Measurements from ENCODE around the gene TRIM47. TPM values are rescaled to one million over a fixed set of nuclear protein-coding genes. Genes with fewer than 3 reads are reported as not detected.
"Not testable (repeated sequence)": the region's sequence is repeated elsewhere in the genome, so short reads cannot be mapped to it uniquely, and the experiment has no call there.

Gene TRIM47
- total RNA-seq, 2 donors from 2014 or later, result 1.6 to 2.7 TPM

- no peak overlapping the region for H3K4me3 Mint-ChIP-seq
- H3K4me1 ChIP-seq (ENCODE audit: control insufficient read depth, insufficient read depth, low read length), result peaks cover 5% of the 10 kb centered on the region
- peaks cover 17% of the 10 kb centered on the region for H3K27me3 Mint-ChIP-seq (ENCODE audit: insufficient read depth)
- peak overlapping the region; percentile 24 for H3K27ac ChIP-seq (ENCODE audit: low read depth, low read length)
- TF ChIP-seq, protein P1, sequence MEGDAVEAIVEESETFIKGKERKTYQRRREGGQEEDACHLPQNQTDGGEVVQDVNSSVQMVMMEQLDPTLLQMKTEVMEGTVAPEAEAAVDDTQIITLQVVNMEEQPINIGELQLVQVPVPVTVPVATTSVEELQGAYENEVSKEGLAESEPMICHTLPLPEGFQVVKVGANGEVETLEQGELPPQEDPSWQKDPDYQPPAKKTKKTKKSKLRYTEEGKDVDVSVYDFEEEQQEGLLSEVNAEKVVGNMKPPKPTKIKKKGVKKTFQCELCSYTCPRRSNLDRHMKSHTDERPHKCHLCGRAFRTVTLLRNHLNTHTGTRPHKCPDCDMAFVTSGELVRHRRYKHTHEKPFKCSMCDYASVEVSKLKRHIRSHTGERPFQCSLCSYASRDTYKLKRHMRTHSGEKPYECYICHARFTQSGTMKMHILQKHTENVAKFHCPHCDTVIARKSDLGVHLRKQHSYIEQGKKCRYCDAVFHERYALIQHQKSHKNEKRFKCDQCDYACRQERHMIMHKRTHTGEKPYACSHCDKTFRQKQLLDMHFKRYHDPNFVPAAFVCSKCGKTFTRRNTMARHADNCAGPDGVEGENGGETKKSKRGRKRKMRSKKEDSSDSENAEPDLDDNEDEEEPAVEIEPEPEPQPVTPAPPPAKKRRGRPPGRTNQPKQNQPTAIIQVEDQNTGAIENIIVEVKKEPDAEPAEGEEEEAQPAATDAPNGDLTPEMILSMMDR (conservative IDR thresholded peaks at IDR 0.05), result no peak
- no peak overlapping the region for H3K4me3 ChIP-seq (ENCODE audit: low read length)
- no peaks in the 10 kb centered on the region for H3K9me3 ChIP-seq (ENCODE audit: control insufficient read depth, low read length)
- no peaks in the 10 kb centered on the region for H3K36me3 Mint-ChIP-seq (ENCODE audit: low read depth)
- 83 to 100% methylated on average over 1 to 13 of the region's 13 CpGs for WGBS, 2 experiments (ENCODE audit: insufficient coverage in 1 of 2, insufficient read length in 1 of 2)
- peaks cover 14% of the 10 kb centered on the region for H3K27me3 ChIP-seq (ENCODE audit: control insufficient read depth, insufficient read depth, low read length, poor library complexity, severe bottlenecking)
- peaks cover 23% of the 10 kb centered on the region for H3K4me1 Mint-ChIP-seq
- H3K27ac Mint-ChIP-seq, result no peak overlapping the region
- H3K9ac ChIP-seq (ENCODE audit: extremely low read depth, low read length, poor library complexity, severe bottlenecking), result no peak overlapping the region
- no peaks in the 10 kb centered on the region for H3K36me3 ChIP-seq (ENCODE audit: control insufficient read depth, insufficient read depth, low read length)
- peak; percentile 76 for DNase-seq
- H3K9me3 Mint-ChIP-seq, result no peaks in the 10 kb centered on the region
Observed at GRCh38 chr17:75872434-75873351, 5.7 kb downstream of the TRIM47 start.

DNA sequence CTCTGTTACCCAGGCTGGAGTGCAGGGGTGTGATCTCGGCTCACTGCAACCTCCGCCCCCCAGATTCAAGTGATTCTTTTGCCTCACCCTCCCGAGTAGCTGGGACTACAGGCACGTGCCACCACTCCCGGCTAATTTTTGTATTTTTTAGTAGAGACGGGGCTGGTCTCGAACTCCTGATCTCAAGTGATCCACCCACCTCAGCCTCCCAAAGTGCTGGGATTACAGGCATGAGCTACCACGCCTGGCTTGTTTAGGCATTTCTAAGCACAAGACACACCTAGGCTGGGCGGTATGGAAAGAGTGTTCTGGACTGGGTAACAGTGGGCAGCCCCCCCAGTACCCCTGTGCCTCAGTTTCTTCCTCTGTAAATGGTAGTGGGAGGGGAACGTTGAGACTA is 8.2 kb downstream of the TRIM47 start:
- H3K4me3 ChIP-seq (ENCODE audit: low read length); H3K27me3 ChIP-seq (ENCODE audit: control insufficient read depth, insufficient read depth, low read length, poor library complexity, severe bottlenecking); H3K9me3 Mint-ChIP-seq; H3K4me3 Mint-ChIP-seq; H3K4me1 ChIP-seq (ENCODE audit: control insufficient read depth, insufficient read depth, low read length); H3K9ac ChIP-seq (ENCODE audit: extremely low read depth, low read length, poor library complexity, severe bottlenecking); H3K9me3 ChIP-seq (ENCODE audit: control insufficient read depth, low read length); H3K36me3 ChIP-seq (ENCODE audit: control insufficient read depth, insufficient read depth, low read length); H3K27me3 Mint-ChIP-seq (ENCODE audit: insufficient read depth); DNase-seq; H3K36me3 Mint-ChIP-seq (ENCODE audit: low read depth): not testable (repeated sequence)
- Mint-ChIP-seq H3K27ac (peak overlapping the region; percentile 15), H3K4me1 (peaks cover 14% of the 10 kb centered on the region)
- 92 to 95% methylated on average over 6 to 10 of the region's 10 CpGs for WGBS, 2 experiments (ENCODE audit: insufficient coverage in 1 of 2, insufficient read length in 1 of 2)
- H3K27ac ChIP-seq (ENCODE audit: low read depth, low read length), result peak overlapping the region; percentile 93

- Histone ChIP-seq H3K4me3 (ENCODE audit: low read length) (no peak overlapping the region), H3K27me3 (ENCODE audit: control insufficient read depth, insufficient read depth, low read length, poor library complexity, severe bottlenecking) (no peaks in the 10 kb centered on the region)
- DNase-seq, result peak; percentile 66
Observed at GRCh38 chr17:75869282-75870141, 8.9 kb downstream of the TRIM47 start.

GRCh38 chr17:75868730-75869281 is 9.6 kb downstream of the TRIM47 start:
- not testable (repeated sequence) for H3K36me3 Mint-ChIP-seq (ENCODE audit: low read depth); H3K4me3 ChIP-seq (ENCODE audit: low read length); H3K27me3 ChIP-seq (ENCODE audit: control insufficient read depth, insufficient read depth, low read length, poor library complexity, severe bottlenecking); H3K9me3 Mint-ChIP-seq; H3K36me3 ChIP-seq (ENCODE audit: control insufficient read depth, insufficient read depth, low read length); DNase-seq; H3K27me3 Mint-ChIP-seq (ENCODE audit: insufficient read depth); H3K9me3 ChIP-seq (ENCODE audit: control insufficient read depth, low read length); H3K9ac ChIP-seq (ENCODE audit: extremely low read depth, low read length, poor library complexity, severe bottlenecking); H3K4me1 ChIP-seq (ENCODE audit: control insufficient read depth, insufficient read depth, low read length); H3K4me3 Mint-ChIP-seq
- peak overlapping the region; percentile 93 for H3K27ac ChIP-seq (ENCODE audit: low read depth, low read length)
- 93 to 94% methylated on average over 8 to 12 of the region's 12 CpGs for WGBS, 2 experiments (ENCODE audit: insufficient coverage in 1 of 2, insufficient read length in 1 of 2)
- Mint-ChIP-seq H3K27ac (peak overlapping the region; percentile 66), H3K4me1 (peaks cover 14% of the 10 kb centered on the region)

More at GRCh38 chr17:75869282-75870141, 8.9 kb downstream of the TRIM47 start:
- H3K4me1 Mint-ChIP-seq, result peaks cover 14% of the 10 kb centered on the region
- peak overlapping the region; percentile 66 for H3K27ac Mint-ChIP-seq
- Histone ChIP-seq H3K9me3 (ENCODE audit: control insufficient read depth, low read length) (no peaks in the 10 kb centered on the region), H3K27ac (ENCODE audit: low read depth, low read length) (peak overlapping the region; percentile 93), H3K4me1 (ENCODE audit: control insufficient read depth, insufficient read depth, low read length) (peaks cover 5% of the 10 kb centered on the region), H3K36me3 (ENCODE audit: control insufficient read depth, insufficient read depth, low read length) (no peaks in the 10 kb centered on the region), H3K9ac (ENCODE audit: extremely low read depth, low read length, poor library complexity, severe bottlenecking) (no peak overlapping the region)
- TF ChIP-seq, protein P1 (conservative IDR thresholded peaks at IDR 0.05), result no peak
- H3K4me3 Mint-ChIP-seq, result no peak overlapping the region
- no peaks in the 10 kb centered on the region for H3K36me3 Mint-ChIP-seq (ENCODE audit: low read depth)
- WGBS, 2 experiments (ENCODE audit: insufficient coverage in 1 of 2, insufficient read length in 1 of 2), result 85 to 89% methylated on average over 9 to 23 of the region's 23 CpGs
- no peaks in the 10 kb centered on the region for H3K27me3 Mint-ChIP-seq (ENCODE audit: insufficient read depth)
- no peaks in the 10 kb centered on the region for H3K9me3 Mint-ChIP-seq

- not testable (repeated sequence) for H3K36me3 Mint-ChIP-seq (ENCODE audit: low read depth); H3K27ac Mint-ChIP-seq; H3K27me3 Mint-ChIP-seq (ENCODE audit: insufficient read depth); H3K4me1 ChIP-seq (ENCODE audit: control insufficient read depth, insufficient read depth, low read length); H3K9me3 ChIP-seq (ENCODE audit: control insufficient read depth, low read length); H3K27me3 ChIP-seq (ENCODE audit: control insufficient read depth, insufficient read depth, low read length, poor library complexity, severe bottlenecking); H3K4me3 ChIP-seq (ENCODE audit: low read length); H3K36me3 ChIP-seq (ENCODE audit: control insufficient read depth, insufficient read depth, low read length); H3K9ac ChIP-seq (ENCODE audit: extremely low read depth, low read length, poor library complexity, severe bottlenecking); H3K4me3 Mint-ChIP-seq; H3K9me3 Mint-ChIP-seq; H3K27ac ChIP-seq (ENCODE audit: low read depth, low read length)
- 88 to 92% methylated on average over 13 to 14 of the region's 17 CpGs for WGBS, 2 experiments (ENCODE audit: insufficient coverage in 1 of 2, insufficient read length in 1 of 2)
- H3K4me1 Mint-ChIP-seq, result peaks cover 11% of the 10 kb centered on the region
- peak; percentile 68 for DNase-seq
Observed at GRCh38 chr17:75865404-75866188, 12.8 kb downstream of the TRIM47 start.

Measured in endodermal cell (in vitro differentiated cells).